ENCODE measurements around the gene TMC4.
"Not testable (repeated sequence)": the region's sequence is repeated elsewhere in the genome, so short reads cannot be mapped to it uniquely, and the experiment has no call there.

The TMC4 gene

DNA sequence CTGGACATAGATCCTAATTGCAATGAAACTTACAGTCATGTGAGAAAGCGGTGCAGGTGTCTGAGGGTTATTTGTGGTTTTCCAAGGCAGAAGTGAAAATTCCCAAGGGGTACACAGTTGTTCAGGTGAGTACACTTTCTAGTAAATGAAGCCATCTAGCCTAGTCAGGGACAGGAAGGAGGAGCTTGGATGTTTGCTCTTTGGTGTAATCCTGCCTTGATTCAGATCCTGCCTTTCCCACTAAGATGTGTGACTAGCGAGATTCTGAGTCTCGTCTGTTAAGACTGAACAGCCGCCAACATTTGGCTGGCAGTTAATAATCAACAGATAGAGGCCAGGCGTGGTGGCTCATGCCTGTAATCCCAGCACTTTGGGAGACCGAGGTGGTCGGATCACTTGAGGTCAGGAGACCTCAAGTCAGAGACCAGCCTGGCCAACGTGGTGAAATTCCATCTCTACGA, 30.2 kb upstream of the TMC4 start:
- no peak for DNase-seq

DNA sequence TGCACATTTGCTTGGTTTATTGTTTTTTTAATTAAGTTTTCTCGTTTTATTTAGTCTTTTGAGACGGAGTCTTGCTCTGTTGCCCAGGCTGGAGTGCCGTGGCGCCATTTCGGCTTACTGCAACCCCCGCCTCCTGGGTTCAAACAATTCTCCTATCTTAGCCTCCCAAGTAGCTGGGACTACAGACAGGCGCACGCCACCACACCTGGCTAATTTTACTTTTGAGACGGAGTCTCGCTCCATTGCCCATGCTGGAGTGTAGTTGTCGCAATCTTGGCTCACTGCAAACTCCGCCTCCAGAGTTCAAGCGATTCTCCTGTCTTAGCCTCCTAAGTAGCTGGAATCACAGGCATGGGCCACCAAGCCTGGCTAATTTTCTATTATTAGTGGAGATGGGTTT, 29.0 kb upstream of the TMC4 start:
- no peak for DNase-seq

GRCh38 chr19:54201172-54201701, 28.3 kb upstream of the TMC4 start:
- DNase-seq: no peak

DNA sequence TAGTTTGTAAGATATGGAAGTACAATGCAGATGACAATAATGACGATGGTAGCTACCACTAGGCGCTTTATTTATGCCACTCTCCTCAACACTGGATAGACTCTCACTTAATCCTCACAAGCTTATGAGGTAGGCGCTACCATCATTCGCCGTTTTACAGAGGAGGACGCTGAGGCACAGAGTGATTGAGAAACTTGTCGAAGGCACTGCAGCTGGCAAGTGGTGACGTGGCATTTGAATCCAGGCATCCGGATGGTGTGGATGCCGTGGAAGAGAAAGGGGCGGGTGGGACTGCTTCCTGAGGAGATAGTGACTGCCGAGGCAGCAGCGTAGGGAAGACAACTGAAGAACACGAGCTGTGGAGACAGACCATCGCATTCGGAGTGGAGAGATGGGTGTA, 26.4 kb upstream of the TMC4 start:
- no peak for DNase-seq

GRCh38 chr19:54197121-54197520, 24.2 kb upstream of the TMC4 start:
- DNase-seq: no peak

- DNase-seq: no peak
Observed at GRCh38 chr19:54196536-54196935, 23.6 kb upstream of the TMC4 start.

- DNase-seq: not testable (repeated sequence)
Observed at GRCh38 chr19:54194463-54194862, 21.5 kb upstream of the TMC4 start.

GRCh38 chr19:54193011-54193410, 20.1 kb upstream of the TMC4 start:
- DNase-seq: no peak

- DNase-seq: no peak
Observed at GRCh38 chr19:54191811-54192453, 19.0 kb upstream of the TMC4 start.

- peak; percentile 82 to 93 (median 84) for DNase-seq
Observed at GRCh38 chr19:54191011-54191810, 18.3 kb upstream of the TMC4 start, which contains the start of gene TSEN34. TSS of gene TSEN34 (plus strand) at chr19:54191308. CDS start at chr19:54191365, 57 bp downstream.

- DNase-seq: peak; percentile 100
Observed at GRCh38 chr19:54190503-54191010, 17.6 kb upstream of the TMC4 start.

- peak; percentile 99 to 100 (median 100) for DNase-seq
Observed at GRCh38 chr19:54189735-54190502, 17.0 kb upstream of the TMC4 start.

DNA sequence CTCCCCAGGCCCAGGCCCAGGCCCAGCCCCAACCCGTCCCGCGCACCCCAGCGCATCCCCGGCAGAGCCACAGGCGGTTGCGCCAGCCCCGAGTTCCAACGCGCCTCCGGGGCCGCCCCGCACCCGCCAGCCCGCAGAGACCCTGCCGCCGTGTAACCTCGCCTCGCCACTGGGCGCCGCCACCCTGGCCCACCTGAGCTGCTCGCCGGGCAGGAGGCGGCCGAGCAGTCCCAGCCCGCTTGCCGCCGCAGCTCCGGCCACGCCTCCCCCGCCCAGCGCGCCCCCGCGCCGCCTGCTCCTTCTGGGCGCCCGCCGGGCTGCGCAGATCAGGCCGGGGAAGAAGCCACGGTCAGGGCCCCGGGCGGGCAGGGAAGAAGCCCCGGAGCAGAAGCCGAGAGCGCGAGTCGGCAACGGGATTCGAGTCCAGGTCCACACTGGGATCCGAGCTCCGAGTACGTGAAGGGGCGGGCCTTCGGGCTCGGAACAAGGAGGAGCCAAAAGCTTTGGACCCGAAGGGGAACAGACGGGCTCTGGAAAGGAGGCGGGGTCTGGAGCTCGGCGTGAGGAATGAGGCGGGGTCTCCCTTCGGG, 16.3 kb upstream of the TMC4 start, which contains the start of gene MBOAT7:
Gene MBOAT7 (minus strand): TSS at position 436 of the 590 bp plus-strand sequence. CDS start 1,072 bp downstream, outside the sequence.
- no peak for DNase-seq

- peak in 4 of 5 donors; percentile 42 to 63 (median 50) for DNase-seq
Observed at GRCh38 chr19:54188215-54188871, 15.4 kb upstream of the TMC4 start.

DNA sequence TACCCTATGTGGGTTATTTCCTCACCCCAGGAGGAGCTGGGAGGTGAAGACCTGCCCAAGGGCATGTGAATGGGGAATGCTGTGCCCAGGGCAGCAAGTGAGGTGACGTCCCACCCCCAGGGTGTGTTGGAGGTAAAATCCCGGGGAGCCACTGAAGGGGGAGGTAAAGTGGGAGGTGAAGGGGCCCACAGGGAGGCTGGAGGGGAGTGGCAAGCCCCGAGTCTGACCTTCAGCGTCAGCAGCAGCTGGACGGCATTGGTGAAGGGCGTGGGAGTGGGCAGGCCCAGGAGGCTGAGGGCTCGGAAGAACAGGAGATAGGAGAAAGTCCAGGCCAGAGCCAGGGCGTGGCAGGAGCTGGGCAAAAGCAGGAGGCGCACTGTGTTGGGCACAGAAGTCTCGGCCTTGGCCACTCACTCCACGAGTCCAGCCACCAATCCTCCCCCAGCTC, 14.0 kb upstream of the TMC4 start:
- no peak for DNase-seq

GRCh38 chr19:54186351-54186750, 13.4 kb upstream of the TMC4 start:
- no peak for DNase-seq

DNA sequence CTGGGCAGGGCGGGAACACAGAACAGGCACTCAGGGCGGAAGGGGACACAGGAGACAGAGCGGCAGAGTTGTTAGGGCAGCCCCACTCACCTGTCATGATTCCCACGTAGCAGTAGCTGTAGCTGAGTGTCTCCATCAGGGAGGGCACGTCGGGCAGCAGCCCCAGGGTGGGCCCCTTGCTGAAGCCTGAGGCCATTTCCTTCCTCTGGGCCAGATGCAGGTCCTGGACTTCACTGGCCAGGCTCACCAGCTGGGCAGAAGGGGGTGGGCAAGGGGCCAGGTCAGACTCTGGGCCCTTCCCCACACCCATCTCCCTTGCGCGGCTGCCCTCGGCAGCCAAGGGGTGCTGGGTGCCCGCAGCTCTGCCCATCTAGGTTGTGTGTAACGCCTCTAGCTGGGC, 10.5 kb upstream of the TMC4 start:
- DNase-seq: no peak

GRCh38 chr19:54181894-54182293, 8.9 kb upstream of the TMC4 start:
- not testable (repeated sequence) for DNase-seq

GRCh38 chr19:54180691-54181091, 7.7 kb upstream of the TMC4 start:
- DNase-seq: no peak

- no peak for DNase-seq
Observed at GRCh38 chr19:54179921-54180461, 7.0 kb upstream of the TMC4 start.

DNA sequence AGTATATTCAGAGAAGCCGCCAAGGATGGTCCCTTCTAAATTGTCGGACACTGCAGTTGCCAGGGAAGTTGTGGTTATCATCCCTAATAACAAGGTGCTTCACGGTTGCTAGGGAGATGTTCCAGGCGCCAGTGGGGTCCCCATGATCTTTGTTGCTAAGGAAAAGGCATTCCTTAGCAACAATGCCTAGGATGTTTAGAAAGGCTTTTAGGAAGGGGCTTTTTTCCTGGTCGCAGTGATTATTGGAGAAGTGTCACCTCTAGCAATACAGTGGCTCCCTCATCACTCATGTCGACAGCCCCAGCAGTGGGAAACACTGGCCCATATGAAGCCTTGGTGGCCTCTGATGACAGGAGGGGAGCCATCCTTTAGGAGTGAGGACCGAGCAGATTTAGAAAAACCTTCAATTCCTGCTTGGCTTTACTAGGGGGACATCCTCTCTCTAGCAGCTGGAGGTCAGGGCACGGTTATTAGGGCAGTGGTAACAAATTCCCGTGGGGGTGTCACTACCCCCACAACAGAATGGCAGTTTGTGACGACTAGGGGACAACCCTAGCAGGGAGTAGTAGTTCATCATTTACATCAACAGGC, 6.4 kb upstream of the TMC4 start:
- DNase-seq: no peak
